ENCODE data around the gene LDLRAD3. TPM values are rescaled to one million over a fixed set of nuclear protein-coding genes. Genes with fewer than 3 reads are reported as not detected.

LDLRAD3 gene
- total RNA-seq, 1 experiment from 2014 or later, result 12.1 TPM

DNA sequence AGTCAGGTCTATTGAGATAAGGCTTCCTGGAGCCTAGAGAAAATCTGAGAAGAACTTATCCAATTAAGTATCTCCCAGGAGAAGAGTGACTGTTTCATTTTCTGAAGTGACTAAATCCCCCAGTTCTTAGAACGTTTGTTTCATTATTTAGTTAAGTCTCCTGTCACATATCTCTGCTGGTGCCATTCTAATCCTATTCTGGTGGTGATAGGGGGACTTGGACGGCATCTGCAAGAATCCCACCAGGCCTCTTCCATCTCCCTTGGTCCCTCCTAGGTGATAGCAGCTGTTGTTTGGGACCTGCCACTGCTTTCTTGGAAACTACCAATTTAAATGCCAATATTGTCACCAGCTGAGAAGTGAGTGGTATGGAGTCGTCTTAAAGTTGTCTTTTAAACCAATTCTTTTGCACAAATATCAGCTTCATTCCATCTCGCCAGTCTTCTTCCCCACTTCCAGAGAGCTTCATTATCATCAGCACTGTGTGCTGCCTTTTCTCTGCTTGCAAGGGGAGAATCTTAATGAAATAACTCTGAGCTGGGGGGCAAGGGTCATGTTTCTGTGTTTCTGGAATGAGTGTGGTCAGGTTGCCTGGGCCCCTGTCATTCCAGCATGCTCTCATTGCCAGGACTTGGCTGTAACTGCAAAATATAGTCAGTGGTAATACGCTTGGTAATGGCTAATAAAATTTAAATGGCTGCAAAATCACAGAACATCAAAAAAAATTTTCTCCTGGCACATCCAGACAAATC, 104.8 kb downstream of the LDLRAD3 start:
- H3K9ac ChIP-seq (ENCODE audit: extremely low read depth, insufficient read length, low read length), result no peak overlapping the region
- H3K4me2 ChIP-seq (ENCODE audit: insufficient read depth, insufficient read length, low read length), result no peak overlapping the region
- no peak overlapping the region for H3K4ac ChIP-seq (ENCODE audit: low read depth, low read length)
- H2BK20ac ChIP-seq (ENCODE audit: low read depth, low read length, poor library complexity, severe bottlenecking), result no peak overlapping the region
- H2AK5ac ChIP-seq (ENCODE audit: insufficient read length, low read length), result no peak overlapping the region
- no peak overlapping the region for H3K14ac ChIP-seq (ENCODE audit: insufficient read depth, low read length)
- H2AFZ ChIP-seq (ENCODE audit: low read length), result no peak overlapping the region
- H2BK5ac ChIP-seq (ENCODE audit: insufficient read length, low read length), result no peak overlapping the region
- WGBS (ENCODE audit: extremely low coverage, insufficient read length, low lambda C conversion rate), result no CpG with 5 or more reads among the region's 5 CpGs
- TF ChIP-seq, protein P1, sequence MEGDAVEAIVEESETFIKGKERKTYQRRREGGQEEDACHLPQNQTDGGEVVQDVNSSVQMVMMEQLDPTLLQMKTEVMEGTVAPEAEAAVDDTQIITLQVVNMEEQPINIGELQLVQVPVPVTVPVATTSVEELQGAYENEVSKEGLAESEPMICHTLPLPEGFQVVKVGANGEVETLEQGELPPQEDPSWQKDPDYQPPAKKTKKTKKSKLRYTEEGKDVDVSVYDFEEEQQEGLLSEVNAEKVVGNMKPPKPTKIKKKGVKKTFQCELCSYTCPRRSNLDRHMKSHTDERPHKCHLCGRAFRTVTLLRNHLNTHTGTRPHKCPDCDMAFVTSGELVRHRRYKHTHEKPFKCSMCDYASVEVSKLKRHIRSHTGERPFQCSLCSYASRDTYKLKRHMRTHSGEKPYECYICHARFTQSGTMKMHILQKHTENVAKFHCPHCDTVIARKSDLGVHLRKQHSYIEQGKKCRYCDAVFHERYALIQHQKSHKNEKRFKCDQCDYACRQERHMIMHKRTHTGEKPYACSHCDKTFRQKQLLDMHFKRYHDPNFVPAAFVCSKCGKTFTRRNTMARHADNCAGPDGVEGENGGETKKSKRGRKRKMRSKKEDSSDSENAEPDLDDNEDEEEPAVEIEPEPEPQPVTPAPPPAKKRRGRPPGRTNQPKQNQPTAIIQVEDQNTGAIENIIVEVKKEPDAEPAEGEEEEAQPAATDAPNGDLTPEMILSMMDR (conservative IDR thresholded peaks at IDR 0.05), result no peak
- no peaks in the 10 kb centered on the region for H4K20me1 ChIP-seq (ENCODE audit: control insufficient read depth, insufficient read depth, insufficient read length)
- H4K8ac ChIP-seq (replicated peaks; ENCODE audit: insufficient read length, low read depth, low read length), result no peak overlapping the region
- H3K23ac ChIP-seq (ENCODE audit: insufficient read length, low read depth, low read length), result no peak overlapping the region
- no peaks in the 10 kb centered on the region for H3K23me2 ChIP-seq (ENCODE audit: insufficient read length, low read depth, low read length, poor library complexity, severe bottlenecking)
- Mint-ChIP-seq H3K9me3 (peaks cover 0 to 2% of the 10 kb centered on the region in 2 experiments; a peak in 1 of 5 replicates), H3K27me3 (ENCODE audit: low read depth) (no peaks in the 10 kb centered on the region), H3K4me3 (no peak overlapping the region), H3K4me1 (peaks cover 34% of the 10 kb centered on the region in 2 experiments), H3K27ac (no peak overlapping the region), H3K36me3 (ENCODE audit: insufficient read depth in 1 of 3, low read depth in 3 of 3) (peaks cover 4 to 18% (median 9%) of the 10 kb centered on the region in 3 experiments; a peak in 6 of 7 replicates)
- no peaks in the 10 kb centered on the region for H3K27me3 ChIP-seq (ENCODE audit: insufficient read depth, low read length)
- H2BK120ac ChIP-seq (ENCODE audit: low read depth, low read length, poor library complexity, severe bottlenecking), result no peak overlapping the region
- no peak overlapping the region for H3T11ph ChIP-seq (ENCODE audit: low read length)
- no peaks in the 10 kb centered on the region for H3K79me1 ChIP-seq (ENCODE audit: insufficient read depth, low read depth, low read length, poor library complexity, severe bottlenecking)
- no peak overlapping the region for H2BK12ac ChIP-seq (ENCODE audit: insufficient read length, low read depth, low read length)
- H3K56ac ChIP-seq (ENCODE audit: insufficient read length, low read depth, low read length), result no peak overlapping the region
- H4K91ac ChIP-seq (ENCODE audit: insufficient read length, low read depth, low read length), result no peak overlapping the region
- no peak overlapping the region for H3K18ac ChIP-seq (ENCODE audit: insufficient read length, low read depth, low read length)
- no peaks in the 10 kb centered on the region for H3K79me2 ChIP-seq (ENCODE audit: insufficient read depth, low read length)
- no peaks in the 10 kb centered on the region for H3K9me3 ChIP-seq (ENCODE audit: control insufficient read depth, low read depth, low read length)
- DNase-seq, result no peak
- no peak overlapping the region for H4K5ac ChIP-seq (ENCODE audit: insufficient read length, low read depth, low read length)
- no peak overlapping the region for H2BK15ac ChIP-seq (ENCODE audit: low read depth, low read length)
- H3K27ac ChIP-seq (ENCODE audit: insufficient read length, low read depth, low read length), result no peak overlapping the region
- no peaks in the 10 kb centered on the region for H3K4me1 ChIP-seq (ENCODE audit: insufficient read depth, low read length)
